NCI-H146 (cell line): ENCODE data around the gene TSPAN9.

Experiments
- DNase-seq: peaks from one replicate; lab custom pipeline; 2025; lab: John Stamatoyannopoulos, UW

Gene TSPAN9

GRCh38 chr12:3141339-3142321 lies 64.5 kb downstream of the TSPAN9 start:
- no peak for DNase-seq

- no peak for DNase-seq
These were observed 65.2 kb downstream of the TSPAN9 start for GRCh38 chr12:3142386-3142785.

GRCh38 chr12:3144495-3144894 lies 67.3 kb downstream of the TSPAN9 start:
- no peak for DNase-seq

- DNase-seq = no peak
These were observed 67.9 kb downstream of the TSPAN9 start for GRCh38 chr12:3145033-3145432.

GRCh38 chr12:3145546-3146310 lies 68.5 kb downstream of the TSPAN9 start:
- DNase-seq = no peak

- DNase-seq = no peak
These were observed 70.1 kb downstream of the TSPAN9 start for GRCh38 chr12:3147260-3147659.

- no peak for DNase-seq
These were observed 71.3 kb downstream of the TSPAN9 start for GRCh38 chr12:3148366-3149000.

GRCh38 chr12:3149515-3150307 lies 72.5 kb downstream of the TSPAN9 start:
- DNase-seq = no peak

GRCh38 chr12:3150308-3150670 lies 73.1 kb downstream of the TSPAN9 start:
- DNase-seq = no peak

GRCh38 chr12:3150931-3151835 lies 74.0 kb downstream of the TSPAN9 start:
- no peak for DNase-seq

GRCh38 chr12:3152011-3152511 lies 74.9 kb downstream of the TSPAN9 start:
- DNase-seq = no peak

- no peak for DNase-seq
These were observed 75.7 kb downstream of the TSPAN9 start for GRCh38 chr12:3152892-3153291.

GRCh38 chr12:3154006-3154405 lies 76.8 kb downstream of the TSPAN9 start:
- DNase-seq = no peak

GRCh38 chr12:3155702-3156370 lies 78.7 kb downstream of the TSPAN9 start:
- DNase-seq = no peak

GRCh38 chr12:3157581-3158323 lies 80.6 kb downstream of the TSPAN9 start:
- DNase-seq = no peak

- DNase-seq = no peak
These were observed 81.8 kb downstream of the TSPAN9 start for GRCh38 chr12:3158851-3159465.

GRCh38 chr12:3160081-3160480 lies 82.9 kb downstream of the TSPAN9 start:
- DNase-seq = no peak

- DNase-seq = peak; percentile 56
These were observed 84.7 kb downstream of the TSPAN9 start for GRCh38 chr12:3161861-3162260.
